H1 (cell line): ENCODE results near the gene CRY1. TPM values are rescaled to one million over a fixed set of nuclear protein-coding genes. Genes with fewer than 3 reads are reported as not detected.

Experiments
- CTCF ChIA-PET: fragments of 300-600 bp; sonication (Branson Sonifier 250); formaldehyde crosslinking; loops from one replicate; lab custom pipeline; 2021; ENCODE audit not compliant: partially characterized antibody; lab: Charles Lee
- POLR2A ChIA-PET: fragments of 300-600 bp; sonication (Branson Sonifier 250); formaldehyde crosslinking; loops from one replicate; lab custom pipeline; 2021; ENCODE audit warnings: inconsistent platforms; ENCODE audit not compliant: partially characterized antibody; lab: Charles Lee
- DNase-seq, 2 experiments: peaks; one replicate each; pipeline versions ENCODE4 v3.0.0 to v3.0.0-alpha.2; 2010 to 2022; ENCODE audit warnings: low spot score in 2 of 2, low read depth in 1 of 2, mixed read lengths in 1 of 2
- FAIRE-seq: peaks from 2 replicates; lab custom pipeline; 2011; peaks lifted over from hg19 to GRCh38; lab: Jason Lieb, UNC
- H2AFZ ChIP-seq: 2 replicates; pipeline ENCODE4 v1.8.1; 2012; ENCODE audit warnings: low read length, inconsistent platforms
- H2AK5ac ChIP-seq: 2 replicates; pipeline ENCODE4 v1.6.1; 2013; ENCODE audit warnings: low read depth, low read length
- H2BK120ac ChIP-seq: replicated peaks from 2 replicates; pipeline ENCODE3; 2013; ENCODE audit warnings: low read depth, low read length, inconsistent platforms
- H2BK12ac ChIP-seq: 2 replicates; pipeline ENCODE4 v1.6.1; 2013; ENCODE audit warnings: low read depth, low read length
- H2BK15ac ChIP-seq: 2 replicates; pipeline ENCODE4 v1.6.1; 2013; ENCODE audit warnings: low read length
- H2BK20ac ChIP-seq: 2 replicates; pipeline ENCODE4 v1.6.1; 2013; ENCODE audit warnings: low read length
- H2BK5ac ChIP-seq: 2 replicates; pipeline ENCODE4 v1.6.1; 2013; ENCODE audit warnings: low read depth, low read length
- H3K14ac ChIP-seq: 2 replicates; pipeline ENCODE4 v1.6.1; 2013; ENCODE audit warnings: inconsistent platforms; ENCODE audit not compliant: insufficient read length
- H3K18ac ChIP-seq: 2 replicates; pipeline ENCODE4 v1.6.1; 2013; ENCODE audit warnings: low read length; ENCODE audit errors: extremely low read depth
- H3K23ac ChIP-seq: 2 replicates; pipeline ENCODE4 v1.6.1; 2013; ENCODE audit warnings: inconsistent platforms; ENCODE audit not compliant: insufficient read length
- H3K23me2 ChIP-seq: 2 replicates; pipeline ENCODE4 v1.6.1; 2013; ENCODE audit warnings: low read depth, low read length
- H3K27ac ChIP-seq: 2 replicates; pipeline ENCODE4 v1.6.1; 2011; ENCODE audit warnings: low read depth, low read length, inconsistent platforms
- H3K27me3 ChIP-seq, 4 experiments: replicated peaks in 1 of 4; 1 replicate in 1 of 4; 2 replicates in 3 of 4; pipeline versions ENCODE4 v1.6.1 to v1.8.1; 2011 to 2013; ENCODE audit warnings: low read length in 3 of 4, mild to moderate bottlenecking in 3 of 4, inconsistent platforms in 2 of 4, mixed read lengths in 2 of 4, moderate library complexity in 1 of 4; ENCODE audit not compliant: control insufficient read depth in 3 of 4, insufficient read depth in 3 of 4; ENCODE audit errors: extremely low read depth in 1 of 4
- H3K36me3 ChIP-seq, 4 experiments: 2 replicates each; pipeline versions ENCODE4 v1.6.1 to v1.8.1; 2011 to 2013; ENCODE audit warnings: mild to moderate bottlenecking in 4 of 4, low read length in 3 of 4, moderate library complexity in 2 of 4, control low read depth in 1 of 4, inconsistent platforms in 1 of 4; ENCODE audit not compliant: insufficient read depth in 4 of 4, control insufficient read depth in 2 of 4
- H3K4ac ChIP-seq: replicated peaks from 2 replicates; pipeline ENCODE3; 2013; ENCODE audit warnings: low read length, low read depth, mixed read lengths, inconsistent platforms; ENCODE audit not compliant: insufficient read length
- H3K4me1 ChIP-seq, 4 experiments: replicated peaks in 1 of 4; 1 replicate in 1 of 4; 2 replicates in 3 of 4; pipeline versions ENCODE4 v1.6.1 to v1.8.1; 2011 to 2013; ENCODE audit warnings: low read length in 3 of 4, inconsistent platforms in 2 of 4, mixed read lengths in 1 of 4; ENCODE audit not compliant: insufficient read depth in 4 of 4, control insufficient read depth in 3 of 4
- H3K4me2 ChIP-seq, 2 experiments: 2 replicates each; pipeline versions ENCODE4 v1.6.1 to v1.8.1; 2011 to 2013; ENCODE audit warnings: low read depth in 2 of 2, low read length in 2 of 2, control low read depth in 1 of 2, inconsistent platforms in 1 of 2, mild to moderate bottlenecking in 1 of 2; ENCODE audit not compliant: insufficient read depth in 1 of 2
- H3K4me3 ChIP-seq, 4 experiments: fragments of 200-600, 300-600 bp in 1 of 4; sonication (generic), shearing (Covaris generic), sonication (Bioruptor Twin) in 1 of 4; 2 replicates each; pipeline versions ENCODE4 v1.5.1 to v1.8.1; 2011 to 2016; ENCODE audit warnings: low read length in 4 of 4, low read depth in 3 of 4, control low read depth in 2 of 4, inconsistent platforms in 2 of 4, mild to moderate bottlenecking in 2 of 4, mixed read lengths in 1 of 4, moderate library complexity in 1 of 4; ENCODE audit not compliant: insufficient read depth in 2 of 4; ENCODE audit errors: extremely low read depth in 1 of 4
- H3K56ac ChIP-seq: replicated peaks from 2 replicates; pipeline ENCODE3; 2013; ENCODE audit warnings: low read depth, mild to moderate bottlenecking, mixed read lengths, low read length, inconsistent platforms; ENCODE audit not compliant: insufficient read length
- H3K79me1 ChIP-seq: 2 replicates; pipeline ENCODE4 v1.6.1; 2013; ENCODE audit warnings: low read depth, low read length, control low read depth
- H3K79me2 ChIP-seq, 2 experiments: 2 replicates each; pipeline versions ENCODE4 v1.6.1 to v1.8.1; 2012 to 2013; ENCODE audit warnings: low read length in 2 of 2, mild to moderate bottlenecking in 2 of 2, inconsistent platforms in 1 of 2; ENCODE audit not compliant: insufficient read depth in 2 of 2, control insufficient read depth in 1 of 2
- H3K9ac ChIP-seq, 4 experiments: replicated peaks in 1 of 4; 1 replicate in 1 of 4; 2 replicates in 3 of 4; pipeline versions ENCODE4 v1.6.1 to v1.8.1; 2011 to 2013; ENCODE audit warnings: low read depth in 3 of 4, low read length in 3 of 4, control low read depth in 2 of 4, mild to moderate bottlenecking in 2 of 4, moderate library complexity in 2 of 4, inconsistent platforms in 1 of 4; ENCODE audit errors: extremely low read depth in 1 of 4
- H3K9me3 ChIP-seq, 2 experiments: 2 replicates each; pipeline versions ENCODE4 v1.6.1 to v1.8.1; 2012 to 2013; ENCODE audit warnings: mild to moderate bottlenecking in 2 of 2, moderate library complexity in 2 of 2, control low read depth in 1 of 2, inconsistent platforms in 1 of 2, low read depth in 1 of 2, low read length in 1 of 2, mixed read lengths in 1 of 2; ENCODE audit not compliant: insufficient read depth in 2 of 2
- H4K20me1 ChIP-seq, 2 experiments: replicated peaks in 1 of 2; 2 replicates each; pipeline versions ENCODE3 to v1.8.1; 2011 to 2013; ENCODE audit warnings: inconsistent platforms in 2 of 2, low read length in 2 of 2, mild to moderate bottlenecking in 1 of 2; ENCODE audit not compliant: insufficient read depth in 2 of 2, control insufficient read depth in 1 of 2
- H4K5ac ChIP-seq: 2 replicates; pipeline ENCODE4 v1.6.1; 2013; ENCODE audit warnings: low read length, low read depth, mixed read lengths, inconsistent platforms; ENCODE audit not compliant: insufficient read length
- H4K8ac ChIP-seq: 2 replicates; pipeline ENCODE4 v1.8.0; 2013; ENCODE audit warnings: mild to moderate bottlenecking, moderate library complexity, low read length, inconsistent platforms; ENCODE audit not compliant: insufficient read depth; ENCODE audit errors: extremely low read depth
- H4K91ac ChIP-seq: replicated peaks from 2 replicates; pipeline ENCODE3; 2013; ENCODE audit warnings: low read length, mixed read lengths, inconsistent platforms; ENCODE audit not compliant: insufficient read length
- BACH1 ChIP-seq: IDR thresholded peaks from 2 replicates; pipeline ENCODE4 v1.6.1; 2012; ENCODE audit warnings: low read length, improper control_type of control experiment
- CREB1 ChIP-seq: IDR thresholded peaks from 2 replicates; pipeline ENCODE4 v1.6.1; 2012; ENCODE audit warnings: inconsistent platforms
- EP300 ChIP-seq, 2 experiments: IDR thresholded peaks; 1 replicate in 1 of 2; 2 replicates in 1 of 2; pipeline ENCODE4 v1.6.1; 2011 to 2012; ENCODE audit warnings: low read depth in 2 of 2, low read length in 2 of 2, mild to moderate bottlenecking in 2 of 2, borderline replicate concordance in 1 of 2, inconsistent platforms in 1 of 2, moderate library complexity in 1 of 2
- EZH2 ChIP-seq: fragments of 200-600 bp; sonication (generic); IDR thresholded peaks from 2 replicates; pipeline ENCODE4 v1.7.1; 2012; ENCODE audit warnings: low read depth, mild to moderate bottlenecking, moderate library complexity, low read length, inconsistent platforms; ENCODE audit not compliant: severe bottlenecking
- FOSL1 ChIP-seq: IDR thresholded peaks from 2 replicates; pipeline ENCODE4 v1.6.1; 2011; ENCODE audit warnings: mild to moderate bottlenecking, low read depth, low read length, moderate library complexity; ENCODE audit not compliant: insufficient read depth
- JUND ChIP-seq: IDR thresholded peaks from 2 replicates; pipeline ENCODE4 v1.6.1; 2011; ENCODE audit warnings: mild to moderate bottlenecking, improper control_type of control experiment, low read length
- KDM4A ChIP-seq: IDR thresholded peaks from one replicate; pipeline ENCODE4 v1.7.1; 2012; ENCODE audit warnings: low read depth, mild to moderate bottlenecking, moderate library complexity, low read length, inconsistent platforms; ENCODE audit not compliant: severe bottlenecking
- RFX5 ChIP-seq: IDR thresholded peaks from 2 replicates; pipeline ENCODE4 v1.6.1; 2011; ENCODE audit warnings: low read depth, low read length, improper control_type of control experiment, borderline replicate concordance
- RNF2 ChIP-seq: fragments of 200-900, 300-1000 bp; sonication (generic); IDR thresholded peaks from 2 replicates; pipeline ENCODE4 v1.7.1; 2016; ENCODE audit warnings: borderline replicate concordance, low read depth, mild to moderate bottlenecking, antibody characterized with exemption, low read length; ENCODE audit not compliant: poor library complexity, severe bottlenecking; ENCODE audit errors: missing control alignments
- SP4 ChIP-seq: IDR thresholded peaks from 2 replicates; pipeline ENCODE4 v1.6.1; 2012; ENCODE audit warnings: low read length, inconsistent platforms
- TCF12 ChIP-seq: IDR thresholded peaks from 2 replicates; pipeline ENCODE4 v1.6.1; 2011; ENCODE audit warnings: low read depth, mild to moderate bottlenecking, low read length
- TEAD4 ChIP-seq: IDR thresholded peaks from 2 replicates; pipeline ENCODE4 v1.6.1; 2012; ENCODE audit warnings: low read depth, low read length, inconsistent platforms, mixed read lengths
- WGBS, 2 experiments: shearing (Covaris generic) in 1 of 2; methylation state at CpG; one replicate each; pipeline versions ENCODE4 v1.1.6 to v1.1.7; 2013 to 2015; ENCODE audit warnings: low lambda C conversion rate in 2 of 2, mixed read lengths in 2 of 2, inconsistent platforms in 1 of 2, low coverage in 1 of 2, missing lambda C conversion rate in 1 of 2; ENCODE audit not compliant: insufficient replicate concordance in 2 of 2, insufficient coverage in 1 of 2, insufficient read length in 1 of 2; ENCODE audit errors: extremely low coverage in 1 of 2, missing lambda C conversion rate in 1 of 2; 5-methylcytosine and 5-hydroxymethylcytosine counted together
- polyA plus RNA-seq, 7 experiments: library from polyadenylated mRNA; depleted of rRNA in 3 of 7; stranded (reverse) in 5 of 7; unstranded in 2 of 7; fragments of >200 nt in 5 of 7; fragments of 200-250 nt in 2 of 7; gene quantifications; 1 replicate in 5 of 7; 2 replicates in 1 of 7; 4 replicates in 1 of 7; pipeline versions ENCODE4 v1.2.1 to v1.2.3, GENCODE V29; 2011 to 2013; ENCODE audit warnings: missing spikeins in 2 of 7, mixed read lengths in 2 of 7
- total RNA-seq: library from RNA; stranded (reverse); fragmentation: NEBNext Ultra II Directional; extraction: Animal tissue kit (Norgen Biotek cat#: 25700); gene quantifications from 2 replicates; pipeline ENCODE4 v1.2.1, GENCODE V29; 2021

The CRY1 gene
- total and polyA plus RNA-seq, 2 of the 8 experiments (the other 6 are each of a cell fraction or from before 2014, with no cell fraction given): 13.6 to 25.1 TPM

DNA sequence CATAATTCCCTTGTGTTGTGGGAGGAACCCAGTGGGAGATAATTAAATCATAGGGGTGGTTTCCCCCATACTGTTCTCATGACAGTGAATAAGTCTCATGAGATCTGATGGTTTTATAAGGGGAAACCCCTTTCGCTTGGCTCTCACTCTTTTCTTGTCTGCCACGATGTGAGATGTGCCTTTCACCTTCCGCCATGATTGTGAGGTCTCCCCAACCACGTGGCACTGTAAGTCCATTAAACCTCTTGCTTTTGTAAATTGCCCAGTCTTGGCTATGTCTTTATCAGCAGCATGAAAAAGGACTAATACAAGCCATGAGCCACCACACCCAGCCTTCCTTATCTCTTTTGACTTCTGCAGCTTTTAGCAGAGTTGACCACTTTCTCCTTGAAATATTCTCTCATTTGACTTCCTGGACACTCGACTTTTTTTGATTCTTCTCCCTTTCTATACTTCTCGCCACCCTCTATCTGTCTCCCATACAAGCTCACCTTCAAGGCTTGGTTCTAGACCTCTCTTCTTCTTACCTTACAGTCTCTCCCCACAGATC is 108.7 kb downstream of the CRY1 start:
- peaks cover 0 to 4% (median 0%) of the 10 kb centered on the region in 4 experiments; a peak in 2 of 8 replicates for H3K36me3 ChIP-seq
- CTCF ChIA-PET: interaction anchor here (1.0 to 1.4 kb wide), 5 partner anchors 29 to 121 kb away, joined by 3 to 5 read pairs (median 3); no protein-coding TSS in a partner anchor
- TF ChIP-seq RFX5: no peak
- no peak for TF ChIP-seq SP4
- TF ChIP-seq EZH2: no peak
- TF ChIP-seq BACH1: no peak
- no peak for TF ChIP-seq TCF12
- TF ChIP-seq KDM4A: no peak
- TF ChIP-seq FOSL1: no peak
- TF ChIP-seq CREB1: no peak
- no peak for TF ChIP-seq RNF2
- no peak for TF ChIP-seq JUND
- no peak for TF ChIP-seq TEAD4
- no peak for TF ChIP-seq EP300 (IDR thresholded peaks at IDR 0.05; ENCODE audit: borderline replicate concordance in 1 of 2, low read depth in 2 of 2, low read length in 2 of 2)

More for the DNA sequence above, 108.7 kb downstream of the CRY1 start:
- Histone ChIP-seq H3K79me2 (no peaks in the 10 kb centered on the region), H4K91ac (no peak overlapping the region), H3K9ac (no peak overlapping the region), H3K14ac (no peak overlapping the region), H2BK15ac (no peak overlapping the region), H3K56ac (no peak overlapping the region), H3K23me2 (peaks cover 4% of the 10 kb centered on the region; the same call in 1 of the 2 replicates), H4K8ac (no peak overlapping the region), H3K79me1 (no peaks in the 10 kb centered on the region), H3K23ac (no peak overlapping the region), H2BK20ac (no peak overlapping the region), H2AFZ (no peak overlapping the region), H3K27me3 (no peaks in the 10 kb centered on the region; a peak in 1 of 7 replicates), H2BK12ac (no peak overlapping the region), H3K27ac (no peak overlapping the region), H3K18ac (no peak overlapping the region), H2AK5ac (no peak overlapping the region), H2BK5ac (no peak overlapping the region), H3K4me1 (peaks cover 2 to 10% (median 6%) of the 10 kb centered on the region in 4 experiments), H3K4me3 (no peak overlapping the region), H2BK120ac (no peak overlapping the region), H3K9me3 (no peaks in the 10 kb centered on the region), H4K20me1 (no peaks in the 10 kb centered on the region), H3K4ac (no peak overlapping the region), H4K5ac (no peak overlapping the region), H3K4me2 (no peak overlapping the region)
- DNase-seq: no peak
- WGBS, 2 experiments: 84% methylated on average over 6 of the region's 6 CpGs; no CpG with 5 or more reads in 1 of the 2 experiments
- FAIRE-seq: no peak
- POLR2A ChIA-PET: no interaction called here
